Activated naive CD4-positive, alpha-beta T cell treated with anti-CD3 and anti-CD28 coated beads, Interleukin-2, amount 50 U/mL, for 16 hours (primary cell): ENCODE measurements around the gene SDSL.

ENCODE experiments used
- DNase-seq: peaks from one replicate; pipeline ENCODE4 v3.0.0-alpha.2; 2020

The SDSL gene

DNA sequence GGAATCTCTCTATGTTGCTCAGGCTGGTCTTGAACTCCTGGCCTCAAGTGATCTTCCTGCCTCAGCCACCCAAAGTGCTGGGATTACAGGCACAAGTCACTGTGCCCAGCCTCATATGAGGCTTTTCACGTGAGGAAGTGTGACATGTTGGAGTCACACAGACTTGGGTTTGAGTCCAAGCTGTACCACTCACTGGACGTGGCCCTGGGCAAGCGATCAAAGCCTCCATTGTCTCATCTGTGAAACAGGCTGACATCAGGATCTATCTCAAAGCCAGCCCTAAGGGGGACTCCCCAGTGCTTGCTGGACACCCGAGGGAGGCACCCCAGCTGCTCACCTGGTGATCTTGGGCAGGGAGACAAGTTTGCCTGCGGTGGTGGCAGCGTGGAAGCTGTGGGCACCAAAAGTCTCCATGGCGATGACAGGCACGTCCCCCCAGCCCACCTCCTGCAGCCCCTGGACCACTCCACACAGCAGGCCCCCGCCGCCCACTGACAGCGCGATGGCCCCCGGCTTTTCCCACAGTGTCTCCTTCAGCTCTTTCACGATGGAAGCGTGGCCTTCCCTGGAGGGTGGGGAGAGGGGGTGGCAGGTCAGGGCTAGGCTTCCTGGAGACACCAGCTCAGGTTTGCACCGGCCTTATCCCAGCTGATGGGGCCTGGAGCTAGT is 25.2 kb upstream of the SDSL start:
- no peak for DNase-seq

- no peak for DNase-seq
These were observed 24.5 kb upstream of the SDSL start for GRCh38 chr12:113397497-113398197.

DNA sequence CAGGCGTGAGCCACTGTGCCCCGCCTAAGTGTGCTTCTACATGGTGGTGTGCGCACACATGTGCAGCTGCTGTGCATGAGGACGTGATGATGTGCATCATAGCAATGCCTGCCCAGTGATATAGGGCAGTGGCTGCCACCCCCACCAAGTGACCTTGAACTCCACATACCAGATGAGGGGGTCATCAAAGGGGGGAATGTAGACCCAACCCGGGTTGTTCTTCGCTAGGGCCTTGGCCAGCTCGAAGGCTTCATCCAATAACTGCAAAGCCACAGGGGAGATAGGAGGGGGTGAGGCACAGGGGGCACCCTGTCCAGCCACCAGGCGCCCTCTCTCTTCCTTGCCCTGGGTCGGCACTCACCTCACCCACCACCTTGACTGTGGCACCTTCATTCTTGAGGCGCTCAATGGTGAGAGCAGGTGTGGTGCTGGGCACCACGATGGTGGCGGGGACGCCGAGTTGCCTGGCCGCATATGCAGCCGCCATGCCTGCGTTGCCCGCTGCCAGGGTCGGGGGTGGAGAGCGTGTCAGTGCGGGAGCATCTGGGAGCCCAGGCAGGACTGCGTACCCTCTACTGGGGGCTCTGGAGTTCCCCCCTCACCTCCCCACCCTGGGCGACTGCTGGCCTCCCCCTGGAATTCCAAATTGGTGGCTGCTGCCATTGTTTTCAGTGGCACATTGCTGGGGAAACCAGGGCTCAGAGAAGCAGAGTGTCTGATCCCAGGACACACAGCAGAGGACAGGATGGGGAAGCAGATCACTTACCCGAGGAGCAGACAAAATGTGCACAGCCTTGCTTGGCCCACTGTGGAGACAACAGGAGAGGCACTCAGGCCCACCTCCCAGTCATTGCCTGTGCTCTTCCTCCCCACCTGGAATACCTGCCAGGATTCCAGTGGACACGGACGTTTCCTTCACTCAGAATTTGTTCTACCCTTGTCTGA is 23.6 kb upstream of the SDSL start:
- DNase-seq = no peak

- no peak for DNase-seq
These were observed 22.7 kb upstream of the SDSL start for GRCh38 chr12:113399490-113399889.

DNA sequence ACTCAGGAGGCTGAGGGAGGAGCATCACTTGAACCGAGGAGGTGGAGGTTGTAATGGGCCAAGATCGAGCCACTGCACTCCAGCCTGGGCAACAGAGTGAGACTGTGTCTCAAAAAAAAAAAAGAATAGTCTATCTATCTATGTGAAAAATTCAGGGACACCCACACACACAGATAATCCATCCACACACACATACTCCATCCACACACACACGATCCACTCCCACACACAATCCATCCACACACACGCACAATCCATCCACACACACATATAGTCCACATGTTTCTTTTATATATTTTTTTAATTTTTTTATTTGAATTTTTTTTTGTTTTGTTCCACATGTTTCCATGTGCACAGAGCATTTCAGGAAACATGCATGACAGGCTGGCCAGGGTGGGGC is 21.8 kb upstream of the SDSL start:
- no peak for DNase-seq

GRCh38 chr12:113401066-113402000 is 20.8 kb upstream of the SDSL start:
- no peak for DNase-seq

DNA sequence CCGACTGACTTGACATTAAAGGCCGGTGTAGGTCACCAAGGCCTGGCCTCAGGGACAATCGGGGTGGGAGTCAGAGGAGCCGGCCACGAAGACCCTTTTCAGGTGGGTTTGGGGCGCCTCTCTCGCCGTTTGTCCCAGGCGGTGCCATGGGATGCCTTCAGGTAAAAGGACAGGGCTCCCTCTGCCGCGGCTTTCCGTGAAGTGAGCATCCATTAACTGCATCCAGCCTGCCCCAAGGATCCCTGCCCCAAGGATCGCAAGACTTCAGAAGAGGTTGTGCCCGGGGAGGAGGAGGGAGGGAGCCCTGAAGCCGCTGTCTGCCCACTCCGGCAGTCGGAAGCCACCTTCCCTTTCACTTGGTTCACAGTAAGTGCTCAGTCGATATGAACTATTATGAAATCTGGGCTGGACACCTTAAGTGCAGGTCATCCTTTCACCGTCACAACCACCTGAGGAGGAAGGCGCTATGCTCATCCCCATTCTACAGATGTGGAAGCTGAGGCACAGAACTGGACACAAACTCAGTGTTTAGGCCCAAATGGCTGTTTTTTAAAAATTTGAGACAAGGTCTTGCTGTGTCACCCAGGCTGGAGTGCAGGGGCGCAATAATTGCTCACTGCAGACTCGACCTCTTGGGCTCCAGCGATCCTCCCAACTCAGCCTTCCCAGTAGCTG is 19.5 kb upstream of the SDSL start:
- DNase-seq = no peak

GRCh38 chr12:113403435-113404415 is 18.5 kb upstream of the SDSL start, which contains the start of gene SDS:
TSS of gene SDS (minus strand) at chr12:113403887. CDS start at chr12:113399708, 4,179 bp downstream.
- DNase-seq = no peak

GRCh38 chr12:113405694-113406093 is 16.5 kb upstream of the SDSL start:
- DNase-seq = no peak

DNA sequence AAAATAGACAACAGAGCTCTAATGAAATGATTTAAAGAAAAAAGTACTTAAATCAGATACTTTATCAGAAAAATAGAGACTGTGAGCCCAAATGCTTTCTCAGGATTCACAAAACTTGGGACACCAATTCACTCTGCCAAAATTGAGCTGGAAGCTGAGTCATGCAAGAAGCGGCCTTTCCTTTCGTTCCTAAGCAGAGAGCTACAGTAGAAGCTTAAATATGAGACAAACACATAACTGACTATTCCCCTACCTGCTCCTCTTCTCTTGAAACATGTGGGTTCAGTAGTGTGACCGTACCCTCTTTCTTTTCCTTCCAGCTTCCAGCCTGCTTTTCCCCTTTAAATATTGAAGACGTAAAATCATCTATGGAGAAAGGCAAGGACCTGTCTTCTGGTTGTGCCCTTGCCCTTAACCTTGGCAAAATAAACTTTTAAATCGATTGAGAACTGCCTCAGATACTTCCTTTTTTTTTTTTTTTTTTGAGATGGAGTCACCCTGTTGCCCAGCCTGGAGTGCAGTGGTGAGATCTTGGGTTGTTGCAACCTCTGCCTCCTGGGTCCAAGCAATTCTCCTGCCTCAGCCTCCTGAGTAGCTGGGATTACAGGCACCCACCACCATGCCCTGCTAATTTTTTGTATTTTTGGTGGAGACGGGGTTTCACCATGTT is 14.1 kb upstream of the SDSL start:
- DNase-seq = no peak

GRCh38 chr12:113408756-113409298 is 13.4 kb upstream of the SDSL start:
- no peak for DNase-seq

DNA sequence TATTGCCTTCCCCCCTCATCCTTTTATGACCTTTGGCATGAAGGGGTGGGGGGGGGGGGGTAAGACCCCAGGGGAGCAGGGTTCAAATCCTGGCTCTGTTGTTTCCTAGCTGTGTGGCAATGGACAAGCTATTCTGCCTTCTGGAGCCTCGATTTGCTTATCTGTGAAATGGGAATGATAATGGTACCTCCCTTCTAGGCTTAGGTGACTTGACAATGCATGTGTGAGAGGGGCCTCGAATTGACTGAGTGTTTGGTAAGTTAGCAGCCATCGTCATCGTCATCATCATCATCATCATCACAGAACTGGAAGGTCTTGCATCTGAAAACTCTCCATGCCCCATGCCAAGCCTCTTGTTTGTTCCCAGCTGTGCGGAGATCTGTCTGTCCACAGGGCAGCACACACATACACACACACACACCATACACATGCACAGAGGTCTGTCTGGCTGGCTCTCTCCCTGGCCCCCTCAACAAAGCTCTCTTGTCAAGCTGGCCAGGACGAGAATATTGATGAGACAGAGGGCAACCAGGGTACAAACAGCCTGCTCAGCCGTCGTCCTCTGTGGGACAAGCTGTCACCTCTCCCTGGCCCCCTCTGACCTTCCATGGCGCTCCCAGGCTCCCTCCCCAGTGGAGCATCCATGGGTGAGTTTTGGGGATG is 12.6 kb upstream of the SDSL start:
- DNase-seq = no peak

DNA sequence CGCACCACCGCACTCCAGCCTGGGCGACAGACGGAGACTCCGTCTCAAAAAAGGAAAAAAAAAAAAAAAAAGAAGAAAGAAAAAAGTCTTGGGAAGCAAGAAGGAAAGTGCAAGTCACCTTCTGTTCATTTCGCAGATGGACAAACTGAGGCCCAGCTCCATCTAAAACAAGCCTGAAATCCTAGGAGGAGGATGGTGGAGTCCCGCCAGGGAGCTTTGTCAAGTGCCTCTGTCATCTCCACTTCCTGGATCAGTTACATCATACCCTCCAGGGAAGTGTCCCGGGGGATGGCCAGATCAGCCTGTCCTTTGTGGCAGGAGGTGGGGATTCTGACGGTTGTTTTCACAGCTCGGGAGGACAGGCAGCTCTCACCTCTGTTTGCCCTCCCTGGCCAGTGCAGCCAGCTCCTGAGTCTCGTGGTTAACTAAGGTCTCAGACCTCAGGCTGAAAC is 8.7 kb upstream of the SDSL start:
- DNase-seq = no peak

- DNase-seq = no peak
These were observed 7.6 kb upstream of the SDSL start for GRCh38 chr12:113414519-113415038.

DNA sequence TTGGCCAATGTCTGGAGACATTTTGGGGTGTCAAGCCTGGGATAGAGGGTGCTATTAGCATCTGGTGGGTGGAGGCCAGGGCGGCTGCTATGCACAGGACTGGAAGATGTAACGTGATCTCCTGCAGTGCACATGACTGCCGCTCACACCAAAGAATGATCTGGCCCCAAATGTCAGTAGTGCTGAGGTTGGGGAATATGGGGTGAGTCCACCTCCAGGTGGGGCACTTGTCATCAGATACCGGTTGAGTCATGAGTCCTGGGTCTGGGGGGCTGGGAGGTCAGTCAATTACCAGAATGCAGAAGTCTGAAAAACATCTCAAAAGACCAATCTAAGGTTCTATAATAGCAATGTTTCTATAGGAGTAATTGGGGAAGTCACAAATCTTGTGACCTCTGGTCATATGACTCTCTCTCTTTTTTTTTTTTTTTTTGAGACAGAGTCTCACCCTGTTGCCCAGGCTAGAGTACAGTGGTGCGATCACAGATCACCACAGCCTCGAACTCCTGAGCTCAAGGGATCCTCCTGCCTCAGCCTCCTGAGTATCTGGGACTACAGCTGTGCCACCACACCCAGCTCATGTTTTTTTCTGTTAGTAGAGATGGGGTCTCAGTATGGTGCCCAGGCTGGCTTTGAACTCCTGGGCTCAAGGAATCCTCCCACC is 6.0 kb upstream of the SDSL start:
- DNase-seq = no peak

DNA sequence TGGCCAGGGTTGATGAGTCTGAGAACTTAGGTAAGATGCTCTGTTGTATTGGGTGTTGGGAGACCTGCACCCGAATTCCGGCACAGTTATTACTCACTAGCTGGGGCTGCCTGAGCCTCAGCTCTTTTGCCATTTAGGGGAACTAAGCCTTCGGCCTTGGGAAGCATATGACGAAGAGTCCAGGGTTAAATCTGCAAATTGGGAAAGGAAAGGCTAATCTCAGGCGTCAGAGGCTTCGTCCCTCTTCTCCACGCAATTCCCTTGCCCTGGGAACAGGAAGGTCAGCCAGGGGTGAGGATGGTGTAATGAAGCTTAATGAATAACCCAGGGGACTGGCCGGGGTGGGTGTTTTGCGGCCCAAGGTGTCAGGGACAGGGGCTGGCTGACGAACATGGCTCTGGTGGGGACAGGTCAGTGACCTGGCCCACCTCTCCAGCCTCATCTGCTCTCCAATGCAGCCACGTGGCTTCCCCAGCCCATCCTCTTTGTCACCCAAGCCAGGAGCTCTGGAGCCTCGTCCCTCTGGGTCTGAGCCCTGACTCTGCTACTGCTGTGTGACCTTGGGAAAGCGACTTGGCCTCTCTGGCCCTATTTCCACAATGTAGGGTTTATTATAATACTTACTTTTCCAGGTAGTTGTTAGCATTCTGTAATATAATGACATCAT is 3.8 kb upstream of the SDSL start:
- no peak for DNase-seq

DNA sequence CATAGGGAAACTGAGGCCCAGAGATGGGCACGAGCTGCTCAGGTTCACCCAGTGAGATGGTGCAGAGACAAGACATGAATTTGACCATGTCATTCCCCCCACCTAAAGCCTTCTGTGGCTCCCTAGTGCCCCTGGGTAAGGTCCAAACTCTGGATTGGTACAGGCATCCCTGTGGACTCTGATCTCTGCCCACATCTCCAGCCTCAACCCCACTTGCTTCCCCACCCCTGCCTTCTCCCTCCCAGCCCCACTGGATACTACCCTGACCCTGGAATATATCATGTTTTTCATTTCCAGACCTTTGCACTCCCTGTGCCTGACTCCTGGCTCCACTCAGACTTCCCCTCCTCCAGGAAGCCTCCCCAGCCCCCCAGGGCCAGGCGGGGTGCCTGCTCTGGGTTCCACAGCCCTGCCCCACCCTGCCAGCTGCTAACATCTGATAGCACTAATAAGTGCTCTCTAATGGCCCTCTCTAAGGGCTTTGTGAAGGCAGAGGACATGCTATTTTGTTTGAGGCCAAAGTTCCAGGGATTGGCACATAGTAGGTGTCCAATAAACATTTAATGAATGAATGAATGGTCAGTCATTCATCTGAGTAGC is 1.1 kb upstream of the SDSL start:
- no peak for DNase-seq
